MM.1S (cell line): Measurements from ENCODE around the gene TLE3.

ENCODE experiments used
- EZH2 ChIP-seq: fragments of 300-600 bp; sonication (generic); optimal IDR thresholded peaks from 2 replicates; pipeline ENCODE3; 2017; ENCODE audit warnings: low read depth, mild to moderate bottlenecking, antibody characterized with exemption, low read length, mixed read lengths
- TF ChIP-seq, protein P1 (sequence below): fragments of 300-600 bp; sonication (generic); IDR thresholded peaks from 2 replicates; pipeline ENCODE4 v1.5.1; 2016; ENCODE audit warnings: antibody characterized with exemption, low read length, mixed read lengths

DNA sequence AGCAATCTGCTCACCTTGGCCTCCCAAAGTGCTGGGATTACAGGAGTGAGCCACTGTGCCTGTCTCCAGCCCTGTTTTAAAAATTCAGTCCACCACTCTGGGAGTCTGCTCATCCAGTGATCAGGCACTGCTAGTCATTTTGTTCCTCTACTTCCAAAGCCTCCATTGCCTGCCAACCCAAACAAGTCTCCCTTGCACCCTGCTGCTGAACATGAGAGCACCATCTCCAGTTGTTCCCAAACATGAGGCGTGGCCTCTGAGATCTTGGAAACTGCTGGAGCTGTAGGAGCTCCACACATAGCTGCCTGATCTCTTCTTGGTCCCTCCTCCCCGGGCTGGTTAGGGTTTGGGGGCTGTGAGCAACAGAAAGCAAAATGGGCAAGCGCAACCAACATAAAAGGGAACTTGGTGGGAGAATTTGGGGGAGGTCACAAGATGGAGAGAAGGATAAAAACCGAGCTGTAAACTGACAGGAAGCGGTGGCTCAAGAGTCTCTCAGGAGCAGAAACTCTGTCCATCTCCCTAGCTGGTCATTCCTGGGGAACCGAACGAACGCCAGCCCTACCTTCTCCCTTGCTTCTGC, 49.6 kb upstream of the TLE3 start:
- TF ChIP-seq, protein P1, sequence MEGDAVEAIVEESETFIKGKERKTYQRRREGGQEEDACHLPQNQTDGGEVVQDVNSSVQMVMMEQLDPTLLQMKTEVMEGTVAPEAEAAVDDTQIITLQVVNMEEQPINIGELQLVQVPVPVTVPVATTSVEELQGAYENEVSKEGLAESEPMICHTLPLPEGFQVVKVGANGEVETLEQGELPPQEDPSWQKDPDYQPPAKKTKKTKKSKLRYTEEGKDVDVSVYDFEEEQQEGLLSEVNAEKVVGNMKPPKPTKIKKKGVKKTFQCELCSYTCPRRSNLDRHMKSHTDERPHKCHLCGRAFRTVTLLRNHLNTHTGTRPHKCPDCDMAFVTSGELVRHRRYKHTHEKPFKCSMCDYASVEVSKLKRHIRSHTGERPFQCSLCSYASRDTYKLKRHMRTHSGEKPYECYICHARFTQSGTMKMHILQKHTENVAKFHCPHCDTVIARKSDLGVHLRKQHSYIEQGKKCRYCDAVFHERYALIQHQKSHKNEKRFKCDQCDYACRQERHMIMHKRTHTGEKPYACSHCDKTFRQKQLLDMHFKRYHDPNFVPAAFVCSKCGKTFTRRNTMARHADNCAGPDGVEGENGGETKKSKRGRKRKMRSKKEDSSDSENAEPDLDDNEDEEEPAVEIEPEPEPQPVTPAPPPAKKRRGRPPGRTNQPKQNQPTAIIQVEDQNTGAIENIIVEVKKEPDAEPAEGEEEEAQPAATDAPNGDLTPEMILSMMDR = no peak
- TF ChIP-seq EZH2 = no peak
